OCI-LY1 (cell line): Measurements from ENCODE around the gene FOXA3.

Source experiments
- CTCF ChIP-seq: fragments of 200-600 bp; sonication (generic), shearing (Covaris generic); IDR thresholded peaks from 2 replicates; pipeline ENCODE4 v1.5.1; 2017; ENCODE audit warnings: mild to moderate bottlenecking, antibody characterized with exemption, low read length, moderate library complexity, mixed read lengths
- EZH2 ChIP-seq: fragments of 200-600 bp; sonication (generic), shearing (Covaris generic); IDR thresholded peaks from 2 replicates; pipeline ENCODE4 v1.8.0; 2017; ENCODE audit warnings: borderline replicate concordance, mixed run types, mild to moderate bottlenecking, antibody characterized with exemption, low read length, moderate library complexity, mixed read lengths

GRCh38 chr19:45920458-45920857, 56.3 kb downstream of the FOXA3 start:
- TF ChIP-seq CTCF (no peak), EZH2 (no peak)
